ENCODE measurements around the gene MCCC1. TPM values are rescaled to one million over a fixed set of nuclear protein-coding genes. Genes with fewer than 3 reads are reported as not detected.

MCCC1 gene
- total RNA-seq, 1 donor from 2014 or later = 20.7 TPM

DNA sequence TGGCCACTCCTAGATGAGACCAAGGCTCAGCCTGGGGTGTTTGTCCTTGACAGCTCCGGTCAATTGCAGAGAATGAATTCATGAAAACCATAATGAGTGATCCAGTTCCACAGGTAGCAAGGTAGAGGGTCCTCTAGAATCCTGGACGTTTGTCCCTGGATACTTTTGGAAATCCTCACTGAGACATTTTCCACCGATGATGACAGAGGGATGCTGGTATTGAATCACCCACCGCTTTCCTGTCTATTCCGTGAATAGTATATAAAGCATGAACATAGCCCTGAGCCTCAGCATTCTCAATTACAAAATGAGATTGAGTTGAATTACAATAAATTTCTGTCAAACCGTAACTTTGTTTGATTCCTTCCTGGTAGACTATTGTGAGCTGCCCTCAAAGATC is 113.3 kb downstream of the MCCC1 start:
- intact Hi-C loops (cut with micrococcal nuclease) = no loop called here

DNA sequence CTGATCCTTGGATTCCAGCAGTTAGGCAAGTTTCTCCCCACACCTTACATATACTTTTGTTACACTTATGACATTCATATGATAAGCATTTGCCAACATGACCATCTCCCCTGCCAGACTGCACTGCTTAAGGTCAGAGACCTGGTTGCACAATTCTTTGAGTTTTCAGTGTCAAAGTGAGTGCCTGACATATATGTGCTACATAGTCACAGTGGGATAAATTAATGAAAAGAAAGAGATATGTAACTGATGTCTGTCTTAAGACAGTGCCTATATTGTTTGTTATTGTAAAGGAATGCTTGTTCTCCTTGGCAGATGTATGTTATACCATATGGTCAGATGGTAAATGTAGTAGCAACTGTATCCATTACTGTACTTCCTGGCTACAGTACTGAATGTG is 115.4 kb downstream of the MCCC1 start:
- intact Hi-C loops (cut with micrococcal nuclease) = no loop called here

DNA sequence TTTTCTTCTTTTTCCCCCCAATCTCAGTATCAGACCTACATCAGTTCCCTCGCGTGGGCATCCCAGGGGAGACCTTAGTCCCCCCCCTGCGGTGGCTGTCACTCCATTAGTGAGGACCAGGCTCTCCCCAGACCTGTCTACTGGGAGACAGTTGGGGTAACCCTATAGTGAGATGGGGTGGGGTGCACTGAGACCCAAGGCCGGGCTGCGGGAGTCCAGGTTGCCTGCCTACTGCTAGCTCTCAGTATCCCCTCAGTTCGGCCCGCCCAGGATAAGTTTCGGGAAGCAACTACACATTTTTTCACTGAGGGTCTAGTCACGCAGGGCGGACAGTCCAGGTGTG is 118.3 kb downstream of the MCCC1 start:
- intact Hi-C loops (cut with micrococcal nuclease) = loop anchor here (2.0 kb wide), 2 partner anchors 14 to 118 kb away; partner anchors contain the start of gene MCCC1

DNA sequence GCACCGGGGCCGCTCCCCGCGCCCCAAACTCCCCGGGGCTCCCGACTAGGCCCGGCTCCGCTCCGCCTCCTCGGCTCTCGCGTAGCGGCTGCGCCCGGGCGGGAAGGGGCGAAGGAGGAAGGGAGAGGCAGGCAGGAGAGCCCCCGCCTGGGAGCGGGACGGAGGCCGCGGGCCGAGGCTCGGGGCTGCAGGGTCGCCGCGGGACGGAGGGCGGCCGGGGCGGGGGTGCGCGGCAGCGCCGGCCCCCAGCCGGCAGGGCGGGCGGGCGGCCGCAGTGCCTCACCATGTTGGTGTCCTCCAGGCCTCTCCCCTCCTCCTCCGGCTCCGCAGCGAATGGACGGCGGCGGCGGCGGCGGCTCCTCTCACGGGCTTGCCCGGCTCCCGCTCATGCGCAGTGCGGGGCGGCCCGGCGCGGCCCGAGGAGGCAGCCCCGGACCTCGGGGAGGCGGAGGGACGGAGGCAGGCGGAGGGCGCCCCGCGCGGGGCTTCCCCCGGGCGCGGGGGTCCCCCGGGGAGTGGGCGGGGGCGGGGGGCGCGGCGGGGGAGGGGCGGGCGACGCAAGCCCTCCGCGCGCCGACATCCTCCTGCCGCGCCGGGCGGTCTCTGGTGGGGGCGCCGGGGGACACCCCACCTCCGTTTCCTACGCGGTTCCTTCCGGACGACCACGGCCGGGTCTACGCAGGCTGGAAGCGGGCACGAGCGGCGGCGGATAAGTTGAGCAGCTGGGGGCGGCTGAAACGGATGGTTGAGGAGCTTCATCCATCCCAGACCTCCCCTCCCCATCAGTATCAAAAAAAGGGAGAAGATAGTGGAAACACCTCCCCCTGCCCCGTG is 118.9 kb downstream of the MCCC1 start, which contains the start of gene DCUN1D1:
DCUN1D1 (minus strand) TSS at position 335 of the 834 bp plus-strand sequence; CDS start at position 286, 49 bp downstream.
- intact Hi-C loops (cut with micrococcal nuclease) = loop anchor here (2.0 kb wide), 2 partner anchors 14 to 118 kb away; partner anchors contain the start of gene MCCC1

DNA sequence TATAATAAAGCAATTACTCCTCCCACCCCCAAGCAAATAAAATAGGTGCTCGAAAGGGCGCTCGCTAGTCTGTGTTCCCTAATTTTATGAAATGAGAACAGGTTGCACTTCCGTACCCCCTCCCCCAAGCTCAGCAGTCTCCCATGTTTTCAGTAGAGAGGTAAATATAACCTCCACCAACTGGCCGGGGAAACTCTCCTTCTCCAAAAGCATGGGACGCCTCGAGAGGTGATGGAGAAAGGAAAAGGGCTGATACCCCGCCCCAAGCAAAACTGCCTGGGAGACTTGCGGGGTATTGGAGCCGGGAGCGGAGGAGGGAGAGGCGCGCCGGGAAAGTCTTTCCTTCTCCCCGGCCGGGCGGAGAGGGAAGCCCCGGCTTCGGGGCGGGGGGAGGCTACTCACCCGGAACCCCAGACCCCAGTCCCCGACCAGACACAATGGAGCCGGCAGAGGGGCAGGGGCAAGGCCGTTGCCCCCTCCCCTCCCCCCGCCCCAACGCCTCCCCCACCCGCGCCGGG is 119.6 kb downstream of the MCCC1 start:
- intact Hi-C loops (cut with micrococcal nuclease) = loop anchor here (2.0 to 5.0 kb wide), 5 partner anchors 13 to 187 kb away; partner anchors contain the start of genes ATP11B and MCCC1

DNA sequence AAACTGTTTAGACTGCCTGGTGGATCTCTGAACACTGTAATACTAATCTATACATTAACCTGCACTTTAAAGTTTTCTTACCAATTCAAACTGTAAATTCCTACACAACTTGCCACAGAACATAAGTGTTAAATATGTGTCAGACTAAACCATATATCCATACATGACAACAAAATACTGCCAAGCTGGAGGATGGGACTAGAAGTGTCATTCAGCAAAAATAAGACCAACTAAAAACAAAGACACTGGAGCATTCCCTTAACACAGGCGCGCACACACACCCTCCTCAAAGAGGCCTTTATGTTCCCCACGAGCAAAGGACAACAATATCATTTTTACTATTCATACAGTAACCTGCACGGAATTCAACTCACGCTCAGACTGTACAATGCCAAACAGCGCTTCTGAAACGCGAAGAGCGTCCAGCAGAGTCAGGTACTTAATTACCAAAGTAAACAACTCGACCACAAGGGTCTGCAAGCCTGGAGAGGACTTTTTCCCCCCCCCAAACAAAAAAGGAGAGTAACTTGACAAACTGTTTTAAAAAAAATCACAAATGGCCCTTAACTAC is 120.1 kb downstream of the MCCC1 start:
- intact Hi-C loops (cut with micrococcal nuclease) = loop anchor here (2.0 to 5.0 kb wide), 3 partner anchors 67 to 186 kb away; partner anchors contain the start of gene ATP11B

DNA sequence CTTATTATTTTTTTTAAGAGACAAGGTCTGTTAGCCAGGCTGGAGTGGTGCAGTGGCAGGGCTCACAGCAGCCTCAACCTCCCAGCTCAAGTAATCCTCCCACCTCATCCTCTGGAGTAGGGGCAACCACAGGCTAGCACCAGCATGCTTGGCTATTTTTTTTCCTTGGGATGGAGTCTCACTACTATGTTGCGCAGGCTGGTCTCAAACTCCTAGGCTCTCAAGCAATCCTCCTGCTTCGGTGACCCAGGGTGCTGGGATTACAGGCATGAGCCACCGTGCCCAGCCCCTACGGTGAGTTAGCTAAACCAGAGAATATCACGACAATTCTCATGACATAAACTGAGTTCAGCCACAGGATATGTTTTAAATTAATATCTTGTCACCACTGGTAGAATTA is 120.9 kb downstream of the MCCC1 start:
- intact Hi-C loops (cut with micrococcal nuclease) = loop anchor here (2.0 to 5.0 kb wide), 3 partner anchors 66 to 186 kb away; partner anchors contain the start of gene ATP11B

DNA sequence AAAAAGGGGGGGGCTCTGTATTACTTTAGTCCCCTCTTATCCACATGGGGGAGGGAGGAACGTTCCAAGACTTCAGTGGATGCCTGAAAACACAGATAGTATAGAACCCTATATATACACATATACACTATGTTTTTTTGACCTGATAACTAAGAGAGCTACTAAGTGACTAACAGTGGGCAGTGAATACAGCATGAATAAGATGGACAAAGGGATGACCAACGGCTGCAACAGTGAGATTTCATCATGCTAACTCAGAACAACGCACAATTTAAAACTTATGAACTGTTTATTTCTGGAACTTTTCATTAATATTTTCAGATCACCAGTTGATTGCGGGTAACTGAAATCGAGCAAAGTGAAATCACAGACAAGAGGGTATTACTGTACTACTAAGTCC is 126.2 kb downstream of the MCCC1 start:
- intact Hi-C loops (cut with micrococcal nuclease) = no loop called here

DNA sequence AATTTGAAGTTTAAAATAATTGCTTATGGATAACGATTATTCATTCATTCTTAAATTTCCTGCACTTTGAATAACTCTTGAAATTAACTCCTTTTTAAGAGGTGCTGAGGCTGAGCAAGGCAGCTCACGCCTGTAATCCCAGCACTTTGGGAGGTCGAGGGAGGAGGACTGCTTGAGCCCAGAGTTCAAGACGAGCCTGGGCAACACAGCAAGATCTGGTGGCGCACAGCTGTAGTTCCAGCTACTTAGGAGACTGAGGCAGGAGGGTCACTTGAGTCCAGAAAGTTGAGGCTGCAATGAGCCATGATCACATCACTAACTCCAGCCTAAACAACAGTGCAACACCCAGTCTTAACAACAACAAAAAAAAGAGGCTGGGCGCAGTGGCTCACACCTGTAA is 126.9 kb downstream of the MCCC1 start:
- intact Hi-C loops (cut with micrococcal nuclease) = no loop called here

DNA sequence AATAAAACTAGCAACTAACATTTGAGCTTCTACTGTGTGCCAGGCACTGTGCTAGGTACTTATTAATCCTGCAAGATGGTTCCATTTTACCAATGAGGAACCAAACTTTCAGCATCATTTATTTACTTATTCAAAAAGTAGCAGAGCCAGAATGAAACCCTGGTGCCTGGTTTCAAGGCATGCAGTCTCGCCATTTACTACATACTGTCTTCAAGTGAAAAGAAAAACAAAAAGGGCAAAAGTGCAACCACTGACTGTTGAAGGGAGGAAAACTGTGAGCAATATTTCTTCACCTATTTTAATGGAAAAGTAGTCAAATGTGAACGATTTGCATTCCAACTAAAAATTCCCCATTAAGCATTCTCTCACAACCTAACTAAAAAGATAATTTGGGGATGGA is 127.7 kb downstream of the MCCC1 start:
- intact Hi-C loops (cut with micrococcal nuclease) = no loop called here

DNA sequence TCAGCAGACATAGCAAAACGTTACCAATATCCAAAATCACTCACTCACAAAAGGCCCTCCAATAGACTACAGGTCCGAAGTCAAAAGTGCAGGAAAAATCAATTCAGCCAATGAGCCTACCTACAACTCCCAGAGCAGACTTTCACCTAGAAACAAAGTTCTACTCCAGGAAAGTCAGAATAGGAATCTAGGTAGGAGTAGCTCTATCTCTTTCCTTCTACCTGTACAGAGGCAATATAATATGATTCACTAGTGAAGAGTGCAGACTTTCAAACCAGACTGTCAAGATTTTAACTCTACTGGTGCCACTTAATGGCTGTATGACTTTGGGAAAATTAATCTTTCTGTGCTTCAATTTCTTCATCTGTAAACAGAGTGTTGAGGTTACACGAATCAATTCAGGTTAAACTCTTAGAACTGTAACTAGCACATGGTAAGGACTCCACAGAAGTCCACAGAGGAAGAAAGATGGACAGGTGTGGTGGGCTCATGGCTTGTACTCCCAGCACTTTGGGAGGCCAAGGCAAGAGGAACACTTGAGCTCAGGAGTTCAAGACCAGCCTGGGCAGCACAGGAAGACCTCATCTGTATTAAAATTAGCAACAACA is 128.4 kb downstream of the MCCC1 start:
- intact Hi-C loops (cut with micrococcal nuclease) = no loop called here

DNA sequence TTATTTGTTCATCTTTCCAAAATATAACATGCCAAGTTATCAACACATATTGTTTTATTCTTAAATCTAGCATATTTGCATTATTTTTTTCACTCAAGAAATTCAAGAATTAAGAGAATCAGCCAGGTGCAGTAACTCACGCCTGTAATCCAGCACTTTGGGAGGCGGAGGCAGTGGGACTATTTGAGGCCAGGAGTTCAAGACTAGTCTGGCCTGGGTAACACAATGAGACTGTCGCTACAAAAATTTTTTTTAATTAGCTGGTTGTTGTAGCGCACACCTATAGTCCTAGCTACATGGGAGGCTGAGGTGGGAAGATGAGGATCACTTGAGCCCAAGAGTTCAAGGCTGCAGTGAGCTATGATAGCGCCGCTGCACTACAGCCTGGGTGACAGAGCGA is 129.4 kb downstream of the MCCC1 start:
- intact Hi-C loops (cut with micrococcal nuclease) = no loop called here

DNA sequence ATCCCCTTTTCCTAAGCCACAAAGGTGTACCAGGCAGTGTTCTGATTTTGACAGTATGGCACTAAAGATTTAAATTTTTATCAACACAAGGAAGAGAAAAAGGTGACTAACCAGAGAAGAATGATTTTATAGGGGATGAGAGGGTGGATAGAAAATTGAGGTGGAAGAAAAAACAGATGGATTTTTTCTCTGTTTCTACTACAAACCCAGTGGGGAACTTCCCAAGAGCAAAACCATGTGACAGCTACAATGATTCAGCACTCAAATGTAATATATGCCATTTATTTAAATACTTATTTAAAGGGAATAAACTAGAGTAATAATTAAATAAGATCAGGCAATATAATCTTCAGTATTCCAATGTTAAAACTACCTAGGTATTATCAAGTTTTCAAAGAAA is 130.0 kb downstream of the MCCC1 start:
- intact Hi-C loops (cut with micrococcal nuclease) = no loop called here

DNA sequence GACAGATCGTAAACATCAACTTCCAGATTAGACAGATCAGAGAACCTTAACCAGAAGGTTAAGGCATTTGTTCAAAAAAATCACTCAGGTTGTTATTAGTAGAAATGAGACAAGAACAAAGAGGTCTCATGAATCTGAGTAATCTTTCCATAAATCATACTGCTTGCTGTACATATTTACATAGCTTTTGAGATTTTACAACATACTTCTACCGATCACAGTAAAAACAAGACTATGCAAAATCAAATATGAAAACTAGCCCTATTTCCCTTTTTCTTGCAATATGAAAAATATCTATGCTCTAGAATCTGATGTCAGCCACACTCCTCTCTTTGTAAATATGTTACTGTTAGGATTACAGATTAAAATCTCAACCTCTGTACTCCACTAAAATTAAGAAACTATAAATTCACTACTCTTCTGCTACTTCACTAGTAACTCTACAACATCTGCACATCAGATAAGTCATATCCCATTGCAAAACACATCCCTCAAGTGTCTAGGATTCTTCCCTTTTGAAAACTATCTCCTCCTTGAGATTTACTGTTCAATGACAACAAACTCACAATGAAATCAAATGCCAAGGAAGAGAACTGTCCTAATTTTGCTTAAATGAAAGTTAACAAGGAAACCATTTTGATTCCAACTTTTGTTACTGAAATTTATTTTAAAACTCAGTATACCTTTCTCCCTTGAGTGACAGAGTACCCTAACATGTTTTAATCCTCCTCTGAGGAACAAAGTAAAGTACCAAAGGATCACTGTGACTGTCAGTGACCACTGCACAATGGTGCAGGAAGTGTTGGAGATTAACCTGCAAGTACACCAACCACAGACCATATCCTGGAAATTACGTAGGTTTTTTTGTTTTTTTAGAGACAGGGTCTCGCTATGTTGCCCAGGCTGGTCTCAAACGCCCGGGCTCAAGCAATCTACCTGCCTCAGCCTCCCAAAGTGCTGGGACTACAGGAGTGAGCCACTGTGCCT is 131.8 kb downstream of the MCCC1 start:
- intact Hi-C loops (cut with micrococcal nuclease) = loop anchor here (2.0 kb wide), 1 partner anchor 13 kb away; the partner anchor contains the start of gene DCUN1D1

DNA sequence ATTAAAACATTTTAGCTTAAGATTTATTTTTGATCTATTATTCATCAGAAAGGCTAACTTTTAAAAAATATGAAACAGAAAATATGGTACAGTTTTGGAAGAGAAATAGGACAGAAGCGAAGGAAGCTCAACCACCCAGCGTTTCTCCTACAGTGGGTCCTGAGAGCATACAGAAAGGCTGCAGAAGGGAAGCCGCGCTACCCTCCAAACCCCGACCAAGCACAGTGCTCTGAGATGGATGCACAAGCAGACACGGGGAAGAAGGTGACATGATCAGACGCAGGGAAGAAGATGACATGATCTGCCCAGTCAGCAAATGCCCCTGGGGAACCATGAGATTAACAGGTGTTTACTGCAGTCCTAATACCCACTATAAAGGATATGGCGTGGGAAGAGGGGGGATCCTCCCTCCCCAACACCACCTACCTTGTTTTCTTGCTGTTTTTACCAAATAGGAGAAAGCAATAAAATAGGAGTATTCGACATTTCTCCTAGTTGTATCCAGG is 133.4 kb downstream of the MCCC1 start:
- intact Hi-C loops (cut with micrococcal nuclease) = loop anchor here (2.0 kb wide), 1 partner anchor 15 kb away; the partner anchor contains the start of gene DCUN1D1

Other genes with a start within 250 kb of the MCCC1 start
- 56.6 and 69.7 TPM in 2 replicates for gene DCUN1D1, start 119.0 kb downstream of the MCCC1 start, total RNA-seq
- 2.9 and 3.3 TPM in 2 replicates for gene LAMP3, start 63.2 kb upstream of the MCCC1 start, total RNA-seq
- 2.8 and 3.3 TPM in 2 replicates for gene B3GNT5, start 153.8 kb upstream of the MCCC1 start, total RNA-seq

All from T-helper 2 cell treated with Interferon-gamma antibody and Interleukin-4, amounts not matched to agents 100 ng/mL and 5 ng/mL, for 36 hours (primary cell).